ENCODE results near the gene UVSSA.
"Not testable (repeated sequence)": the region's sequence is repeated elsewhere in the genome, so short reads cannot be mapped to it uniquely, and the experiment has no call there.

UVSSA gene

GRCh38 chr4:1418494-1419285 is 71.7 kb downstream of the UVSSA start:
- TF ChIP-seq CTCF (IDR thresholded peaks at IDR 0.05; ENCODE audit: control insufficient read depth, extremely low read depth, insufficient read depth) = no peak
- no peak overlapping the region for H3K4me3 ChIP-seq (ENCODE audit: low read depth, low read length)
- DNase-seq (ENCODE audit: low read depth) = no peak

GRCh38 chr4:1419708-1420107 is 72.7 kb downstream of the UVSSA start:
- DNase-seq (ENCODE audit: low read depth) = no peak
- no peak for TF ChIP-seq CTCF (IDR thresholded peaks at IDR 0.05; ENCODE audit: control insufficient read depth, extremely low read depth, insufficient read depth)
- H3K4me3 ChIP-seq (ENCODE audit: low read depth, low read length) = no peak overlapping the region

GRCh38 chr4:1421657-1422056 is 74.6 kb downstream of the UVSSA start:
- H3K4me3 ChIP-seq (ENCODE audit: low read depth, low read length) = no peak overlapping the region
- no peak for TF ChIP-seq CTCF (IDR thresholded peaks at IDR 0.05; ENCODE audit: control insufficient read depth, extremely low read depth, insufficient read depth)
- DNase-seq (ENCODE audit: low read depth) = no peak

- no peak overlapping the region for H3K4me3 ChIP-seq (ENCODE audit: low read depth, low read length)
- TF ChIP-seq CTCF (IDR thresholded peaks at IDR 0.05; ENCODE audit: control insufficient read depth, extremely low read depth, insufficient read depth) = no peak
- DNase-seq (ENCODE audit: low read depth) = no peak
These were observed 80.0 kb downstream of the UVSSA start for GRCh38 chr4:1427010-1427409.

- not testable (repeated sequence) for DNase-seq (ENCODE audit: low read depth); H3K4me3 ChIP-seq (ENCODE audit: low read depth, low read length)
These were observed 96.7 kb downstream of the UVSSA start for GRCh38 chr4:1443688-1444172.

All from LNCaP clone FGC (cell line).